HG03571 (cell line): Measurements from ENCODE around the gene ZNF197.
"Not testable (repeated sequence)": the region's sequence is repeated elsewhere in the genome, so short reads cannot be mapped to it uniquely, and the experiment has no call there.

Experiments
- ATAC-seq: cut with Tn5 transposase; IDR thresholded peaks from one replicate; pipeline ENCODE4 v1.9.1; 2021; ENCODE audit not compliant: unreplicated experiment

Gene ZNF197

GRCh38 chr3:44624749-44625480 is at the start of gene ZNF197:
TSS of gene ZNF197 (plus strand) at chr3:44625036. CDS start at chr3:44629155, 4,119 bp downstream.
- ATAC-seq, result peak; percentile 91

GRCh38 chr3:44576613-44577012 is 48.2 kb upstream of the ZNF197 start:
- ATAC-seq, result no peak

GRCh38 chr3:44577354-44577952 is 47.4 kb upstream of the ZNF197 start:
- ATAC-seq, result not testable (repeated sequence)

GRCh38 chr3:44578316-44578715 is 46.5 kb upstream of the ZNF197 start:
- ATAC-seq, result not testable (repeated sequence)

GRCh38 chr3:44578924-44579515 is 45.8 kb upstream of the ZNF197 start:
- not testable (repeated sequence) for ATAC-seq

GRCh38 chr3:44579749-44580148 is 45.1 kb upstream of the ZNF197 start:
- not testable (repeated sequence) for ATAC-seq

GRCh38 chr3:44580971-44581370 is 43.9 kb upstream of the ZNF197 start:
- ATAC-seq, result not testable (repeated sequence)

- ATAC-seq, result no peak
These were observed 40.0 kb upstream of the ZNF197 start, which contains the start of gene ZNF660 for GRCh38 chr3:44584646-44585501. TSS of gene ZNF660 (plus strand) at chr3:44584964. CDS start at chr3:44594194, 9,230 bp downstream.

GRCh38 chr3:44596621-44597020 is 28.2 kb upstream of the ZNF197 start:
- no peak for ATAC-seq

GRCh38 chr3:44601749-44602148 is 23.1 kb upstream of the ZNF197 start:
- ATAC-seq, result no peak

- ATAC-seq, result no peak
These were observed 12.2 kb upstream of the ZNF197 start for GRCh38 chr3:44612678-44613077.

- ATAC-seq, result no peak
These were observed 3.9 kb downstream of the ZNF197 start for GRCh38 chr3:44628716-44629115.

GRCh38 chr3:44632193-44632592 is 7.4 kb downstream of the ZNF197 start:
- no peak for ATAC-seq

GRCh38 chr3:44642337-44642736 is 17.5 kb downstream of the ZNF197 start:
- no peak for ATAC-seq

GRCh38 chr3:44643024-44643423 is 18.2 kb downstream of the ZNF197 start:
- ATAC-seq, result no peak

- no peak for ATAC-seq
These were observed 22.9 kb downstream of the ZNF197 start for GRCh38 chr3:44647771-44648170.

GRCh38 chr3:44648564-44649229 is 23.9 kb downstream of the ZNF197 start, which contains the start of gene ZNF35:
TSS of gene ZNF35 (plus strand) at chr3:44648732. CDS start at chr3:44651068, 2,336 bp downstream.
- ATAC-seq, result peak; percentile 96

GRCh38 chr3:44649709-44650108 is 24.9 kb downstream of the ZNF197 start:
- ATAC-seq, result no peak

GRCh38 chr3:44654039-44654438 is 29.2 kb downstream of the ZNF197 start:
- no peak for ATAC-seq

- ATAC-seq, result no peak
These were observed 34.2 kb downstream of the ZNF197 start for GRCh38 chr3:44659015-44659414.
